Bronchial epithelial cell (primary cell): Measurements from ENCODE around the gene CELSR1. TPM values are rescaled to one million over a fixed set of nuclear protein-coding genes. Genes with fewer than 3 reads are reported as not detected.

Source experiments
- DNase-seq: peaks from one replicate; pipeline ENCODE4 v3.0.0-alpha.2; 2010; ENCODE audit warnings: low read depth
- FAIRE-seq: peaks from 2 replicates; lab custom pipeline; 2011; peaks lifted over from hg19 to GRCh38; lab: Jason Lieb, UNC
- H3K27me3 ChIP-seq: 2 replicates; pipeline ENCODE4 v1.5.1; 2011; ENCODE audit warnings: low read length; ENCODE audit not compliant: control insufficient read depth, insufficient read depth
- H3K36me3 ChIP-seq: 2 replicates; pipeline ENCODE4 v1.5.1; 2011; ENCODE audit warnings: low read length; ENCODE audit not compliant: control insufficient read depth, insufficient read depth
- H3K4me3 ChIP-seq: 2 replicates; pipeline ENCODE4 v1.5.1; 2011; ENCODE audit warnings: mild to moderate bottlenecking, low read depth, low read length, control low read depth
- total RNA-seq: library from RNA; depleted of rRNA; stranded (reverse); fragments of >200 nt; gene quantifications from 2 replicates; pipeline ENCODE4 v1.2.1, GENCODE V29; 2014
- TF ChIP-seq, protein P1 (sequence below): IDR thresholded peaks from 2 replicates; pipeline ENCODE4 v1.5.1; 2011; ENCODE audit warnings: mild to moderate bottlenecking, moderate library complexity, low read length, control low read depth, inconsistent platforms; ENCODE audit not compliant: insufficient read depth, severe bottlenecking

The CELSR1 gene
- total RNA-seq, 1 donor from 2014 or later: 39.0 TPM

GRCh38 chr22:46418827-46419226 is 118.6 kb downstream of the CELSR1 start:
- TF ChIP-seq, protein P1, sequence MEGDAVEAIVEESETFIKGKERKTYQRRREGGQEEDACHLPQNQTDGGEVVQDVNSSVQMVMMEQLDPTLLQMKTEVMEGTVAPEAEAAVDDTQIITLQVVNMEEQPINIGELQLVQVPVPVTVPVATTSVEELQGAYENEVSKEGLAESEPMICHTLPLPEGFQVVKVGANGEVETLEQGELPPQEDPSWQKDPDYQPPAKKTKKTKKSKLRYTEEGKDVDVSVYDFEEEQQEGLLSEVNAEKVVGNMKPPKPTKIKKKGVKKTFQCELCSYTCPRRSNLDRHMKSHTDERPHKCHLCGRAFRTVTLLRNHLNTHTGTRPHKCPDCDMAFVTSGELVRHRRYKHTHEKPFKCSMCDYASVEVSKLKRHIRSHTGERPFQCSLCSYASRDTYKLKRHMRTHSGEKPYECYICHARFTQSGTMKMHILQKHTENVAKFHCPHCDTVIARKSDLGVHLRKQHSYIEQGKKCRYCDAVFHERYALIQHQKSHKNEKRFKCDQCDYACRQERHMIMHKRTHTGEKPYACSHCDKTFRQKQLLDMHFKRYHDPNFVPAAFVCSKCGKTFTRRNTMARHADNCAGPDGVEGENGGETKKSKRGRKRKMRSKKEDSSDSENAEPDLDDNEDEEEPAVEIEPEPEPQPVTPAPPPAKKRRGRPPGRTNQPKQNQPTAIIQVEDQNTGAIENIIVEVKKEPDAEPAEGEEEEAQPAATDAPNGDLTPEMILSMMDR: no peak
- Histone ChIP-seq H3K27me3 (no peaks in the 10 kb centered on the region), H3K36me3 (peaks cover 35% of the 10 kb centered on the region), H3K4me3 (no peak overlapping the region)
- FAIRE-seq (no peak), DNase-seq (no peak)

- no peak overlapping the region for H3K4me3 ChIP-seq
- DNase-seq: no peak
- FAIRE-seq: peak; percentile 76
- peaks cover 33% of the 10 kb centered on the region for H3K36me3 ChIP-seq
- TF ChIP-seq, protein P1: no peak
- H3K27me3 ChIP-seq: no peaks in the 10 kb centered on the region
Observed at GRCh38 chr22:46417769-46418168, 119.7 kb downstream of the CELSR1 start.

DNA sequence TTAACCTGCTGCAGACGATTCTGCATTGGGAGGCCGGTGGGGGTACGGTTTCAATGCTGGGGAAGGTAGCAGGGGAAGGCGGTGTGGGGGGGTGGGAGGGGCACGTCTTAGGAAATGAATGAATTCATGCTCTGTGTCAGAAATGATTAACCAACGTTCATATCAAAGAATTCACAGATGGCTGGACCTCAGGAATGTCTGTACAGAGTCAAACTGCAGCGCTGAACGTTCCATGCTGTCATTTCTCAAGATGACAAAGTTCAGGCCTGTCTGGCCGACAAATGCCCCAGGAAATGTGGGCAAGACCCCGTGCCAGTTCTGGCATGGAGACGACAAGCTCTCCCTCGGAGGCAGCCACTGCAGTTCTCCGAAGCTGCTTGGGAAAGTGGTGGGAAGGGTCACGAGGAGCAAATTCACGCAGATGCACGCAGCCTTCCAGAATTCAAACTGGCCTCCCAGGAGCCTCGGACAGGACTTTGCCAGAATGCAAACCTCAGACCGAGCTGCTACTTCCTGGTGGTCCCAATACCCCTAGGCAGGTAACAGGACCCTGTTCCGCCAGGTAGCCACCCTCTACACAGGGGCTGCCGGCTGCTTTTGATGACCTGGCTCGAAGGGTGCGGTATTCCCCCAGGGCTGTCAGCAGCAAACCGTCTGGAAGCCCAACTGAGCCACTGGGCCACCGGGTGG is 120.4 kb downstream of the CELSR1 start:
- Histone ChIP-seq H3K36me3 (peaks cover 36% of the 10 kb centered on the region), H3K4me3 (no peak overlapping the region), H3K27me3 (no peaks in the 10 kb centered on the region)
- TF ChIP-seq, protein P1: no peak
- no peak for DNase-seq
- no peak for FAIRE-seq

GRCh38 chr22:46416520-46416871 is 120.9 kb downstream of the CELSR1 start:
- TF ChIP-seq, protein P1: no peak
- DNase-seq (no peak), FAIRE-seq (no peak)
- Histone ChIP-seq H3K27me3 (no peaks in the 10 kb centered on the region), H3K4me3 (no peak overlapping the region), H3K36me3 (peaks cover 36% of the 10 kb centered on the region)

DNA sequence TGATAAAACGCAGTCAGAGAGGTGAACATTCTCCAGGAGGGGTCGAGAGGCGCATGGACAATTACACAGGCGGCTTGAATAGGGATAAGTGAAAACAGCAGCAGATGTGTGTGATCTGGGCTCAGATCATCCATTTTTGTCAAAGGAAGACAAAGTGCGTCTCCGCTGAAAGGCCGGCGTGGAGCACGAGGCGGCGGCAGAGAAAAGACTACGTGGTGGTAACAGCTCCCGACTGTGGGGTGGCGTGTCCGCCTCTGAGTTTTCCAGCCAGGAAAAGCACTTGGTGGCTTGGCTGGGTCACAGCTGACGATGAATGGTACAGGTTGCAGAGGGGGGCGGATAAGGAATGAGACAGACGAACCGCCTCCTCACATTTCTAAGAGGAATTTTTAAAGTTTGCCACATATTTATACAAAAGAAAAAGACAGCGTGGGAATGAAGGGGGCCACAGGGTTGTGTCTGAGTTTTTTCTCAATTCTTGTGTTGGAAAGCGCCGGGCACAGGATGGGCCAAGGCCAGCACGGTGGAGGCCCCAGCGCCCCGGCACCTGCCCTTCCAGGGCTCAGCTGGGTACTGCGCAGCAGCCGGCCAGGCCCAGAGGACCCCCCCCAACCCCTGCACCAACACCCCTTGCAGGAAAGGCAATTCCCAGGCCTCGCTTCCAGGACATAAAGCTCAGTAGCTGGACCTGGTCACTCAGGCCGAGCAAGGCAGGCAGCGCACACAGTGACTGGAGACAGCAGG is 121.5 kb downstream of the CELSR1 start:
- TF ChIP-seq, protein P1: no peak
- H3K36me3 ChIP-seq: peaks cover 37% of the 10 kb centered on the region
- H3K4me3 ChIP-seq: no peak overlapping the region
- no peaks in the 10 kb centered on the region for H3K27me3 ChIP-seq
- FAIRE-seq (no peak), DNase-seq (no peak)
